RWPE2 (cell line): ENCODE measurements around the gene PLPPR1.

Source experiments
- ATAC-seq: fragments of 200-7000 bp; cut with Tn5 transposase; 3 replicates; pipeline ENCODE4 v1.9.1; 2021; ENCODE audit warnings: low read depth
- DNase-seq: peaks from one replicate; pipeline ENCODE4 v3.0.0-alpha.2; 2020; ENCODE audit warnings: low spot score
- H3K27ac ChIP-seq: fragments of 450-650 bp; 2 replicates; pipeline ENCODE4 v1.5.1; 2017; ENCODE audit warnings: mild to moderate bottlenecking; ENCODE audit not compliant: poor library complexity, severe bottlenecking
- H3K27me3 ChIP-seq: fragments of 250-450 bp; sonication (Bioruptor Pico); 2 replicates; pipeline ENCODE4 v1.5.1; 2021; ENCODE audit warnings: mild to moderate bottlenecking, moderate library complexity; ENCODE audit not compliant: insufficient read depth, poor library complexity, severe bottlenecking
- H3K36me3 ChIP-seq: fragments of 250-450 bp; sonication (Bioruptor Pico); 2 replicates; pipeline ENCODE4 v1.5.1; 2020; ENCODE audit warnings: low read depth, mild to moderate bottlenecking, moderate library complexity
- H3K4me1 ChIP-seq: fragments of 250-450 bp; sonication (Bioruptor Pico); 2 replicates; pipeline ENCODE4 v1.5.1; 2021; ENCODE audit warnings: mild to moderate bottlenecking, moderate library complexity; ENCODE audit not compliant: insufficient read depth, poor library complexity, severe bottlenecking
- H3K4me3 ChIP-seq: fragments of 250-450 bp; sonication (Bioruptor Pico); 2 replicates; pipeline ENCODE4 v1.5.1; 2021; ENCODE audit warnings: mild to moderate bottlenecking, moderate library complexity; ENCODE audit not compliant: severe bottlenecking
- H3K9me3 ChIP-seq: fragments of 250-450 bp; sonication (Bioruptor Pico); 2 replicates; pipeline ENCODE4 v1.5.1; 2021; ENCODE audit warnings: mild to moderate bottlenecking, moderate library complexity; ENCODE audit not compliant: severe bottlenecking
- CTCF ChIP-seq: fragments of 450-650 bp; IDR thresholded peaks from one replicate; pipeline ENCODE4 v1.5.1; 2017; ENCODE audit warnings: mild to moderate bottlenecking, moderate library complexity; ENCODE audit not compliant: poor library complexity, severe bottlenecking

PLPPR1 gene

GRCh38 chr9:101025940-101026339 lies 2.6 kb upstream of the PLPPR1 start:
- ATAC-seq (no peak), DNase-seq (no peak)
- Histone ChIP-seq H3K4me1 (no peaks in the 10 kb centered on the region), H3K4me3 (no peak overlapping the region), H3K36me3 (no peaks in the 10 kb centered on the region), H3K9me3 (no peaks in the 10 kb centered on the region), H3K27me3 (peaks cover 44% of the 10 kb centered on the region), H3K27ac (no peak overlapping the region)
- TF ChIP-seq CTCF, result no peak

- peaks cover 52% of the 10 kb centered on the region for H3K27me3 ChIP-seq
- TF ChIP-seq CTCF, result no peak
- H3K36me3 ChIP-seq, result no peaks in the 10 kb centered on the region
- H3K4me3 ChIP-seq, result no peak overlapping the region
- no peaks in the 10 kb centered on the region for H3K4me1 ChIP-seq
- no peaks in the 10 kb centered on the region for H3K9me3 ChIP-seq
- no peak overlapping the region for H3K27ac ChIP-seq
- no peak for DNase-seq
- ATAC-seq, result no peak
These were observed 1.7 kb upstream of the PLPPR1 start for GRCh38 chr9:101026824-101027223.

- no peak for TF ChIP-seq CTCF
- DNase-seq (no peak), ATAC-seq (no peak)
- Histone ChIP-seq H3K4me1 (no peaks in the 10 kb centered on the region), H3K9me3 (no peaks in the 10 kb centered on the region), H3K27me3 (peaks cover 54% of the 10 kb centered on the region), H3K4me3 (no peak overlapping the region), H3K27ac (no peak overlapping the region), H3K36me3 (no peaks in the 10 kb centered on the region)
These were observed 1.3 kb upstream of the PLPPR1 start for GRCh38 chr9:101027236-101027635.

- Histone ChIP-seq H3K27me3 (peaks cover 54% of the 10 kb centered on the region), H3K9me3 (no peaks in the 10 kb centered on the region), H3K36me3 (no peaks in the 10 kb centered on the region), H3K4me3 (peak overlapping the region; percentile 20), H3K4me1 (no peaks in the 10 kb centered on the region), H3K27ac (no peak overlapping the region)
- no peak for TF ChIP-seq CTCF
- ATAC-seq, result no peak
- no peak for DNase-seq
These were observed 688 bp upstream of the PLPPR1 start for GRCh38 chr9:101027733-101028345.

GRCh38 chr9:101029315-101030085 lies 973 bp downstream of the PLPPR1 start:
- Histone ChIP-seq H3K27ac (no peak overlapping the region), H3K27me3 (peaks cover 54% of the 10 kb centered on the region), H3K9me3 (no peaks in the 10 kb centered on the region), H3K4me3 (no peak overlapping the region), H3K36me3 (no peaks in the 10 kb centered on the region), H3K4me1 (no peaks in the 10 kb centered on the region)
- TF ChIP-seq CTCF, result no peak
- DNase-seq, result no peak
- no peak for ATAC-seq
